22Rv1 (cell line): ENCODE measurements around the gene ISLR2.

Source experiments
- CTCF ChIP-seq: fragments of 450-650 bp; IDR thresholded peaks from 2 replicates; pipeline ENCODE4 v1.5.1; 2017; ENCODE audit warnings: mild to moderate bottlenecking
- ZFX ChIP-seq: fragments of 450-650 bp; IDR thresholded peaks from 2 replicates; pipeline ENCODE4 v1.6.1; 2017; ENCODE audit warnings: antibody characterized with exemption, borderline replicate concordance

DNA sequence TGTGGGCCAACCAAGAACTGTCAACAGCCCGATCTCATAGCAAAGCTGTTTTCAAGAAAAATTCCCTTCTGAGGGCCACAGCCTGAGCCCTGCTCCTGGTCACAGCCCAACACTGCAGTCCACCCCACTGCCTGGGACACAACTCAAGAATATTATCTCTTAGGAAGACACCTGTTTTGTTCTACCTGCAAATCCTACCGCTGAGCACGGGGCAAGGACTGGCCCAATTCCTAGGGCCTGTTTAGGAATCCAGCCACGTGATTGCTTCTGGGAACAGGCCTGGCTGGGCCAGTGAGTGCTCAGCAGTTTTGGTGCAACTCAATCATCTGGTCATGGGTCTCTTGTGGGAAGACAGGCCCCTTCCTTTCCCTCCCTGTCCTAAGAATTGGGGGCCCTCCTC is 8.3 kb downstream of the ISLR2 start:
- TF ChIP-seq CTCF (no peak), ZFX (no peak)
